ENCODE results near the gene DUSP5.

The DUSP5 gene

GRCh38 chr10:110471566-110472139 is 26.1 kb upstream of the DUSP5 start:
- DNase-seq = no peak
- TF ChIP-seq GATA1 (IDR thresholded peaks at IDR 0.05; ENCODE audit: low read depth, low read length) (no peak), POLR2A (IDR thresholded peaks at IDR 0.05; ENCODE audit: low read length) (no peak)

GRCh38 chr10:110474017-110474416 is 23.7 kb upstream of the DUSP5 start:
- DNase-seq = no peak

GRCh38 chr10:110474826-110475225 is 22.9 kb upstream of the DUSP5 start:
- no peak for DNase-seq
- TF ChIP-seq GATA1 (IDR thresholded peaks at IDR 0.05; ENCODE audit: low read depth, low read length) = no peak
- TF ChIP-seq POLR2A (IDR thresholded peaks at IDR 0.05; ENCODE audit: low read length) = no peak

More at GRCh38 chr10:110474017-110474416, 23.7 kb upstream of the DUSP5 start:
- no peak for TF ChIP-seq POLR2A (IDR thresholded peaks at IDR 0.05; ENCODE audit: low read length)
- no peak for TF ChIP-seq GATA1 (IDR thresholded peaks at IDR 0.05; ENCODE audit: low read depth, low read length)

GRCh38 chr10:110475722-110476515 is 21.8 kb upstream of the DUSP5 start:
- TF ChIP-seq POLR2A (IDR thresholded peaks at IDR 0.05; ENCODE audit: low read length) = no peak
- no peak for TF ChIP-seq GATA1 (IDR thresholded peaks at IDR 0.05; ENCODE audit: low read depth, low read length)
- no peak for DNase-seq

GRCh38 chr10:110479710-110480109 is 18.0 kb upstream of the DUSP5 start:
- TF ChIP-seq POLR2A (IDR thresholded peaks at IDR 0.05; ENCODE audit: low read length) = no peak
- TF ChIP-seq GATA1 (IDR thresholded peaks at IDR 0.05; ENCODE audit: low read depth, low read length) = no peak
- DNase-seq = no peak

GRCh38 chr10:110480387-110480786 is 17.3 kb upstream of the DUSP5 start:
- TF ChIP-seq POLR2A (IDR thresholded peaks at IDR 0.05; ENCODE audit: low read length) (no peak), GATA1 (IDR thresholded peaks at IDR 0.05; ENCODE audit: low read depth, low read length) (no peak)

GRCh38 chr10:110481919-110482318 is 15.8 kb upstream of the DUSP5 start:
- DNase-seq = no peak
- TF ChIP-seq POLR2A (IDR thresholded peaks at IDR 0.05; ENCODE audit: low read length) = no peak
- TF ChIP-seq GATA1 (IDR thresholded peaks at IDR 0.05; ENCODE audit: low read depth, low read length) = no peak

More at GRCh38 chr10:110480387-110480786, 17.3 kb upstream of the DUSP5 start:
- no peak for DNase-seq

- no peak for TF ChIP-seq GATA1 (IDR thresholded peaks at IDR 0.05; ENCODE audit: low read depth, low read length)
- TF ChIP-seq POLR2A (IDR thresholded peaks at IDR 0.05; ENCODE audit: low read length) = no peak
- DNase-seq = peak; percentile 54 to 82
Measured at GRCh38 chr10:110483633-110484032, 14.1 kb upstream of the DUSP5 start.

- no peak for DNase-seq
- no peak for TF ChIP-seq GATA1 (IDR thresholded peaks at IDR 0.05; ENCODE audit: low read depth, low read length)
- no peak for TF ChIP-seq POLR2A (IDR thresholded peaks at IDR 0.05; ENCODE audit: low read length)
Measured at GRCh38 chr10:110485541-110485940, 12.2 kb upstream of the DUSP5 start.

- no peak for DNase-seq
- TF ChIP-seq POLR2A (IDR thresholded peaks at IDR 0.05; ENCODE audit: low read length) = no peak
- no peak for TF ChIP-seq GATA1 (IDR thresholded peaks at IDR 0.05; ENCODE audit: low read depth, low read length)
Measured at GRCh38 chr10:110486680-110487410, 10.9 kb upstream of the DUSP5 start.

GRCh38 chr10:110487411-110488331 is 10.0 kb upstream of the DUSP5 start:
- no peak for DNase-seq
- TF ChIP-seq GATA1 (IDR thresholded peaks at IDR 0.05; ENCODE audit: low read depth, low read length) = no peak
- TF ChIP-seq POLR2A (IDR thresholded peaks at IDR 0.05; ENCODE audit: low read length) = no peak

GRCh38 chr10:110488332-110488681 is 9.4 kb upstream of the DUSP5 start:
- TF ChIP-seq POLR2A (IDR thresholded peaks at IDR 0.05; ENCODE audit: low read length) (no peak), GATA1 (IDR thresholded peaks at IDR 0.05; ENCODE audit: low read depth, low read length) (no peak)
- DNase-seq = no peak

- no peak for TF ChIP-seq GATA1 (IDR thresholded peaks at IDR 0.05; ENCODE audit: low read depth, low read length)
- no peak for TF ChIP-seq POLR2A (IDR thresholded peaks at IDR 0.05; ENCODE audit: low read length)
- DNase-seq = no peak
Measured at GRCh38 chr10:110488940-110489339, 8.8 kb upstream of the DUSP5 start.
